ENCODE data around the gene CRYGC. TPM values are rescaled to one million over a fixed set of nuclear protein-coding genes. Genes with fewer than 3 reads are reported as not detected.

CRYGC gene
- not detected for polyA plus RNA-seq (ENCODE audit: insufficient read length in 10 of 10)
- long read RNA-seq, donor 1: 0 reads
- long read RNA-seq, donor 2: 0 reads
- long read RNA-seq, donor 3: 0 reads
- long read RNA-seq, donor 4: 0 reads
- long read RNA-seq, donor 5: 0 reads
- long read RNA-seq, donor 6: 0 reads
- long read RNA-seq, donor 7: 0 reads
- long read RNA-seq, donor 8: 0 reads
- long read RNA-seq, donor 9: 0 reads

- no peak for DNase-seq
These were observed at the start of gene CRYGC for GRCh38 chr2:208129744-208130711. Gene CRYGC, minus strand, starts transcription at chr2:208129828. Its CDS starts 36 bp downstream, at chr2:208129792.

GRCh38 chr2:208179028-208179609, 49.5 kb upstream of the CRYGC start:
- DNase-seq: no peak

GRCh38 chr2:208175840-208176153, 46.2 kb upstream of the CRYGC start:
- no peak for DNase-seq

- DNase-seq: peak; percentile 71 to 88 (median 82)
These were observed 45.6 kb upstream of the CRYGC start for GRCh38 chr2:208175069-208175839.

GRCh38 chr2:208174144-208174543, 44.5 kb upstream of the CRYGC start:
- no peak for DNase-seq

GRCh38 chr2:208172125-208172524, 42.5 kb upstream of the CRYGC start:
- DNase-seq: peak in 2 of 3 donors; percentile 6 to 18

- no peak for DNase-seq
These were observed 35.5 kb upstream of the CRYGC start for GRCh38 chr2:208164951-208165755.

- DNase-seq: no peak
These were observed 33.9 kb upstream of the CRYGC start, which contains the start of gene CRYGA for GRCh38 chr2:208163489-208163888. Gene CRYGA, minus strand, starts transcription at chr2:208163589. Its CDS starts 33 bp downstream, at chr2:208163556.

- no peak for DNase-seq
These were observed 26.8 kb upstream of the CRYGC start for GRCh38 chr2:208156439-208156838.

GRCh38 chr2:208153156-208153555, 23.5 kb upstream of the CRYGC start:
- DNase-seq: no peak

GRCh38 chr2:208150956-208151355, 21.3 kb upstream of the CRYGC start:
- no peak for DNase-seq

GRCh38 chr2:208150094-208150493, 20.5 kb upstream of the CRYGC start:
- no peak for DNase-seq

GRCh38 chr2:208148803-208149202, 19.2 kb upstream of the CRYGC start:
- DNase-seq: no peak

GRCh38 chr2:208147759-208148158, 18.1 kb upstream of the CRYGC start:
- DNase-seq: no peak

GRCh38 chr2:208147008-208147407, 17.4 kb upstream of the CRYGC start:
- DNase-seq: no peak

GRCh38 chr2:208146006-208146405, 16.4 kb upstream of the CRYGC start, which contains the start of gene CRYGB:
Gene CRYGB, minus strand, starts transcription at chr2:208146158. Its CDS starts 38 bp downstream, at chr2:208146120.
- no peak for DNase-seq

- no peak for DNase-seq
These were observed 13.5 kb upstream of the CRYGC start for GRCh38 chr2:208142925-208143799.

GRCh38 chr2:208142240-208142924, 12.8 kb upstream of the CRYGC start:
- peak; percentile 3 to 40 (median 13) for DNase-seq

GRCh38 chr2:208139447-208139846, 9.8 kb upstream of the CRYGC start:
- no peak for DNase-seq
